Measurements from ENCODE around the gene NAV3.

DNA sequence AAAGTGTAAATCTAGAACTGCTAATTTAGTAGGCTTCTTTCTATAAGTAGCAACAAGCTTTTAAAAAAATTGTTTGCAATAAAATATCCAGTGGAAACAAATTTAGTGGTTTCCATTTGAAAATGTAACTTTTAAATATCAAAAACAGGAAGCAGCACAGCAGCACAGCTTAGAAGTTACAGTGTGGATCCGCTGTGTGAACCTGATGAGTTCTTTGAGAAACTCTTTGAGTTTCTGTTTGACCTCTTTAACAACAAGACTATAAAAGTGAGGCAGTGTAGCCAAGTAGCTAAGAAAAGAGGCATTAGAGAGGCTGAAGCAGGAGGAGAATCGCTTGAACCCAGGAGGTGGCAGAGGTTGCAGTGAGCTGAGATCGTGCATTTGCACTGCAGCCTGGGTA, 178.3 kb downstream of the NAV3 start:
- TF ChIP-seq POLR2A (IDR thresholded peaks at IDR 0.05): no peak
- TF ChIP-seq, protein P1, sequence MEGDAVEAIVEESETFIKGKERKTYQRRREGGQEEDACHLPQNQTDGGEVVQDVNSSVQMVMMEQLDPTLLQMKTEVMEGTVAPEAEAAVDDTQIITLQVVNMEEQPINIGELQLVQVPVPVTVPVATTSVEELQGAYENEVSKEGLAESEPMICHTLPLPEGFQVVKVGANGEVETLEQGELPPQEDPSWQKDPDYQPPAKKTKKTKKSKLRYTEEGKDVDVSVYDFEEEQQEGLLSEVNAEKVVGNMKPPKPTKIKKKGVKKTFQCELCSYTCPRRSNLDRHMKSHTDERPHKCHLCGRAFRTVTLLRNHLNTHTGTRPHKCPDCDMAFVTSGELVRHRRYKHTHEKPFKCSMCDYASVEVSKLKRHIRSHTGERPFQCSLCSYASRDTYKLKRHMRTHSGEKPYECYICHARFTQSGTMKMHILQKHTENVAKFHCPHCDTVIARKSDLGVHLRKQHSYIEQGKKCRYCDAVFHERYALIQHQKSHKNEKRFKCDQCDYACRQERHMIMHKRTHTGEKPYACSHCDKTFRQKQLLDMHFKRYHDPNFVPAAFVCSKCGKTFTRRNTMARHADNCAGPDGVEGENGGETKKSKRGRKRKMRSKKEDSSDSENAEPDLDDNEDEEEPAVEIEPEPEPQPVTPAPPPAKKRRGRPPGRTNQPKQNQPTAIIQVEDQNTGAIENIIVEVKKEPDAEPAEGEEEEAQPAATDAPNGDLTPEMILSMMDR (IDR thresholded peaks at IDR 0.05): no peak
- TF ChIP-seq POLR2AphosphoS5 (IDR thresholded peaks at IDR 0.05): no peak
- TF ChIP-seq EP300 (IDR thresholded peaks at IDR 0.05): no peak

Data from gastroesophageal sphincter (tissue), 3 donors.